MM.1S (cell line): Measurements from ENCODE around the gene RREB1.

Experiments
- DNase-seq: peaks from one replicate; pipeline ENCODE4 v3.0.0-alpha.2; 2015
- H2AFZ ChIP-seq: fragments of 300-600 bp; sonication (generic); 2 replicates; pipeline ENCODE4 v1.6.0; 2016; ENCODE audit warnings: antibody characterized with exemption, low read length
- H3F3A ChIP-seq: fragments of 300-600 bp; sonication (generic); 2 replicates; pipeline ENCODE4 v1.6.1; 2016; ENCODE audit warnings: mild to moderate bottlenecking, antibody characterized with exemption, low read length, moderate library complexity, mixed read lengths; ENCODE audit not compliant: insufficient read depth
- H3K27ac ChIP-seq: fragments of 300-600 bp; sonication (generic); 2 replicates; pipeline ENCODE4 v1.5.1; 2016; ENCODE audit warnings: mild to moderate bottlenecking, low read length
- H3K27me3 ChIP-seq: fragments of 300-600 bp; sonication (generic); replicated peaks from 2 replicates; pipeline ENCODE4 v1.6.0; 2016; ENCODE audit warnings: low read length; ENCODE audit not compliant: insufficient read depth
- H3K36me3 ChIP-seq: fragments of 300-600 bp; sonication (generic); replicated peaks from 2 replicates; pipeline ENCODE4 v1.6.1; 2016; ENCODE audit warnings: mild to moderate bottlenecking, low read length, mixed read lengths; ENCODE audit not compliant: insufficient read depth
- H3K4me1 ChIP-seq: fragments of 300-600 bp; sonication (generic); 2 replicates; pipeline ENCODE4 v1.6.1; 2016; ENCODE audit warnings: low read length, mixed read lengths
- H3K4me2 ChIP-seq: fragments of 300-600 bp; sonication (generic); 2 replicates; pipeline ENCODE4 v1.6.0; 2016; ENCODE audit warnings: low read depth, low read length
- H3K4me3 ChIP-seq: fragments of 300-600 bp; sonication (generic); 2 replicates; pipeline ENCODE4 v1.5.1; 2016; ENCODE audit warnings: low read length, mixed read lengths
- H3K79me2 ChIP-seq: fragments of 300-600 bp; sonication (generic); 2 replicates; pipeline ENCODE4 v1.6.1; 2016; ENCODE audit warnings: mixed run types, low read length, mixed read lengths
- H3K9ac ChIP-seq: fragments of 300-600 bp; sonication (generic); 2 replicates; pipeline ENCODE4 v1.6.1; 2016; ENCODE audit warnings: low read length, mixed read lengths
- H3K9me2 ChIP-seq: fragments of 300-600 bp; sonication (generic); replicated peaks from 2 replicates; pipeline ENCODE4 v1.6.1; 2016; ENCODE audit warnings: mild to moderate bottlenecking, low read length, mixed read lengths; ENCODE audit not compliant: insufficient read depth
- H3K9me3 ChIP-seq: fragments of 300-600 bp; sonication (generic); replicated peaks from 2 replicates; pipeline ENCODE4 v1.6.1; 2016; ENCODE audit warnings: mild to moderate bottlenecking, low read length, mixed read lengths; ENCODE audit not compliant: insufficient read depth
- H4K20me1 ChIP-seq: fragments of 300-600 bp; sonication (generic); 2 replicates; pipeline ENCODE4 v1.6.1; 2016; ENCODE audit warnings: mild to moderate bottlenecking, low read length, moderate library complexity, mixed read lengths; ENCODE audit not compliant: insufficient read depth
- CTCF ChIP-seq: fragments of 300-600 bp; sonication (generic); IDR thresholded peaks from 2 replicates; pipeline ENCODE4 v1.5.1; 2016; ENCODE audit warnings: antibody characterized with exemption, low read length, mixed read lengths
- EZH2 ChIP-seq: fragments of 300-600 bp; sonication (generic); optimal IDR thresholded peaks from 2 replicates; pipeline ENCODE3; 2017; ENCODE audit warnings: low read depth, mild to moderate bottlenecking, antibody characterized with exemption, low read length, mixed read lengths
- EZH2phosphoT487 ChIP-seq: fragments of 300-600 bp; sonication (generic); IDR thresholded peaks from 2 replicates; pipeline ENCODE4 v1.6.1; 2018; ENCODE audit warnings: antibody characterized with exemption, low read length

The RREB1 gene

GRCh38 chr6:7153789-7154188 is 46.0 kb downstream of the RREB1 start:
- Histone ChIP-seq H3K4me1 (peaks cover 61% of the 10 kb centered on the region), H3K9me3 (no peaks in the 10 kb centered on the region), H3K27me3 (no peaks in the 10 kb centered on the region)

GRCh38 chr6:7154341-7155139 is 46.8 kb downstream of the RREB1 start:
- peak overlapping the region; percentile 83; the same call in 1 of the 2 replicates for H3K4me2 ChIP-seq
- H3K27ac ChIP-seq = peak overlapping the region; percentile 88; the same call in 1 of the 2 replicates
- no peaks in the 10 kb centered on the region for H3K9me2 ChIP-seq
- H3K9ac ChIP-seq = no peak overlapping the region
- no peaks in the 10 kb centered on the region for H3K27me3 ChIP-seq
- no peak overlapping the region for H3K4me3 ChIP-seq
- TF ChIP-seq EZH2phosphoT487 (no peak), CTCF (no peak), EZH2 (no peak)
- H3K36me3 ChIP-seq = no peaks in the 10 kb centered on the region
- H3K9me3 ChIP-seq = no peaks in the 10 kb centered on the region
- peaks cover 87% of the 10 kb centered on the region for H3K79me2 ChIP-seq
- H4K20me1 ChIP-seq = no peaks in the 10 kb centered on the region
- DNase-seq = no peak
- H3F3A ChIP-seq = peaks cover 24% of the 10 kb centered on the region
- H3K4me1 ChIP-seq = peaks cover 66% of the 10 kb centered on the region
- no peak overlapping the region for H2AFZ ChIP-seq

More at GRCh38 chr6:7153789-7154188, 46.0 kb downstream of the RREB1 start:
- no peaks in the 10 kb centered on the region for H3K9me2 ChIP-seq
- H2AFZ ChIP-seq = no peak overlapping the region
- peaks cover 87% of the 10 kb centered on the region for H3K79me2 ChIP-seq
- no peaks in the 10 kb centered on the region for H3K36me3 ChIP-seq
- peaks cover 24% of the 10 kb centered on the region for H3F3A ChIP-seq
- no peaks in the 10 kb centered on the region for H4K20me1 ChIP-seq
- H3K9ac ChIP-seq = no peak overlapping the region
- H3K4me3 ChIP-seq = no peak overlapping the region
- no peak overlapping the region for H3K4me2 ChIP-seq
- no peak for TF ChIP-seq EZH2
- DNase-seq = no peak
- H3K27ac ChIP-seq = no peak overlapping the region

GRCh38 chr6:7155871-7156579 is 48.3 kb downstream of the RREB1 start:
- Histone ChIP-seq H3K9me2 (no peaks in the 10 kb centered on the region), H3K4me1 (peaks cover 72% of the 10 kb centered on the region), H3F3A (peaks cover 24% of the 10 kb centered on the region), H3K9ac (peak overlapping the region; percentile 55), H3K79me2 (peaks cover 87% of the 10 kb centered on the region), H3K36me3 (no peaks in the 10 kb centered on the region), H2AFZ (no peak overlapping the region), H3K9me3 (no peaks in the 10 kb centered on the region), H3K27ac (peak overlapping the region; percentile 88), H3K4me3 (peak overlapping the region; percentile 41), H4K20me1 (no peaks in the 10 kb centered on the region), H3K27me3 (no peaks in the 10 kb centered on the region), H3K4me2 (peak overlapping the region; percentile 83)
- TF ChIP-seq CTCF = no peak
- TF ChIP-seq EZH2 = no peak
- TF ChIP-seq EZH2phosphoT487 = no peak
- peak; percentile 72 for DNase-seq
